Fibroblast of lung (primary cell): Measurements from ENCODE around the gene CASQ1. TPM values are rescaled to one million over a fixed set of nuclear protein-coding genes. Genes with fewer than 3 reads are reported as not detected.

Experiments used
- DNase-seq, 2 donors: peaks; one replicate each; pipeline versions ENCODE4 v3.0.0 to v3.0.0-alpha.2; 2010; ENCODE audit warnings: low read depth in 2 of 2
- H2AFZ ChIP-seq: 2 replicates; pipeline ENCODE4 v1.5.1; 2012; ENCODE audit warnings: low read length, control low read depth, inconsistent platforms
- H3K27ac ChIP-seq: 2 replicates; pipeline ENCODE4 v1.5.1; 2011; ENCODE audit warnings: low read length, control low read depth; ENCODE audit not compliant: insufficient read depth
- H3K27me3 ChIP-seq: 2 replicates; pipeline ENCODE4 v1.5.1; 2011; ENCODE audit warnings: mild to moderate bottlenecking, low read length; ENCODE audit not compliant: control insufficient read depth, insufficient read depth
- H3K36me3 ChIP-seq: 2 replicates; pipeline ENCODE4 v1.5.1; 2011; ENCODE audit warnings: low read length; ENCODE audit not compliant: control insufficient read depth, insufficient read depth
- H3K4me1 ChIP-seq: 2 replicates; pipeline ENCODE4 v1.5.1; 2011; ENCODE audit warnings: low read length; ENCODE audit not compliant: control insufficient read depth, insufficient read depth; ENCODE audit errors: extremely low read depth
- H3K4me2 ChIP-seq: 2 replicates; pipeline ENCODE4 v1.5.1; 2011; ENCODE audit warnings: low read length, control low read depth; ENCODE audit not compliant: insufficient read depth; ENCODE audit errors: extremely low read depth
- H3K4me3 ChIP-seq, 4 experiments: fragments of 200-600 bp in 1 of 4; sonication (generic) in 1 of 4; replicated peaks in 1 of 4; 2 replicates each; pipeline ENCODE4 v1.5.1; 2011 to 2016; ENCODE audit warnings: low read length in 4 of 4, low read depth in 3 of 4, mild to moderate bottlenecking in 3 of 4, control low read depth in 2 of 4, inconsistent platforms in 1 of 4, mixed read lengths in 1 of 4; ENCODE audit not compliant: insufficient read depth in 1 of 4; ENCODE audit errors: control extremely low read depth in 1 of 4
- H3K79me2 ChIP-seq: 2 replicates; pipeline ENCODE4 v1.5.1; 2012; ENCODE audit warnings: mild to moderate bottlenecking, low read length, inconsistent platforms; ENCODE audit not compliant: control insufficient read depth, insufficient read depth
- H3K9ac ChIP-seq: 2 replicates; pipeline ENCODE4 v1.5.1; 2011; ENCODE audit warnings: mild to moderate bottlenecking, low read length, control low read depth; ENCODE audit not compliant: insufficient read depth
- H3K9me3 ChIP-seq: 2 replicates; pipeline ENCODE4 v1.5.1; 2012; ENCODE audit warnings: low read depth, low read length; ENCODE audit not compliant: control insufficient read depth, insufficient read depth
- H4K20me1 ChIP-seq: 2 replicates; pipeline ENCODE4 v1.5.1; 2011; ENCODE audit warnings: low read length; ENCODE audit not compliant: control insufficient read depth, insufficient read depth; ENCODE audit errors: extremely low read depth
- CTCF ChIP-seq, 2 donors: IDR thresholded peaks in 1 of 2; conservative IDR thresholded peaks in 1 of 2; 1 replicate in 1 of 2; 2 replicates in 1 of 2; pipeline ENCODE4 v1.5.1; 2011 to 2012; ENCODE audit warnings: low read length in 2 of 2, control low read depth in 1 of 2, inconsistent platforms in 1 of 2, low read depth in 1 of 2, mild to moderate bottlenecking in 1 of 2
- EZH2 ChIP-seq: IDR thresholded peaks from 2 replicates; pipeline ENCODE4 v1.5.1; 2012; ENCODE audit warnings: low read length, control low read depth, mild to moderate bottlenecking; ENCODE audit errors: missing control alignments
- polyA plus RNA-seq, 2 donors: library from polyadenylated mRNA; depleted of rRNA in 1 of 2; stranded (reverse) in 1 of 2; unstranded in 1 of 2; fragments of >200 nt; gene quantifications; 2 replicates each; pipeline ENCODE4 v1.2.1, GENCODE V29; 2011 to 2012; ENCODE audit warnings: missing spikeins in 1 of 2
- total RNA-seq: library from RNA; depleted of rRNA; stranded (reverse); fragments of >200 nt; gene quantifications from 2 replicates; pipeline ENCODE4 v1.2.1, GENCODE V29; 2014

CASQ1 gene
- total and polyA plus RNA-seq, 2 donors (not counting 1 experiment from before 2014, with no cell fraction given): 0.15 to 0.17 TPM

GRCh38 chr1:160164121-160164520 is 26.3 kb upstream of the CASQ1 start:
- no peaks in the 10 kb centered on the region for H3K36me3 ChIP-seq
- H3K27me3 ChIP-seq: peaks cover 5% of the 10 kb centered on the region
- H3K4me3 ChIP-seq: no peak overlapping the region
- H3K4me1 ChIP-seq: no peaks in the 10 kb centered on the region
- H2AFZ ChIP-seq: no peak overlapping the region
- DNase-seq: no peak
- TF ChIP-seq EZH2: no peak
- TF ChIP-seq CTCF (conservative IDR thresholded peaks at IDR 0.05 in 1 of 2, IDR thresholded peaks at IDR 0.05 in 1 of 2; ENCODE audit: low read depth in 1 of 2, low read length in 2 of 2): no peak
- no peaks in the 10 kb centered on the region for H4K20me1 ChIP-seq
- H3K79me2 ChIP-seq: no peaks in the 10 kb centered on the region
- H3K9me3 ChIP-seq: no peaks in the 10 kb centered on the region
- H3K27ac ChIP-seq: no peak overlapping the region
- no peak overlapping the region for H3K9ac ChIP-seq
- no peak overlapping the region for H3K4me2 ChIP-seq

DNA sequence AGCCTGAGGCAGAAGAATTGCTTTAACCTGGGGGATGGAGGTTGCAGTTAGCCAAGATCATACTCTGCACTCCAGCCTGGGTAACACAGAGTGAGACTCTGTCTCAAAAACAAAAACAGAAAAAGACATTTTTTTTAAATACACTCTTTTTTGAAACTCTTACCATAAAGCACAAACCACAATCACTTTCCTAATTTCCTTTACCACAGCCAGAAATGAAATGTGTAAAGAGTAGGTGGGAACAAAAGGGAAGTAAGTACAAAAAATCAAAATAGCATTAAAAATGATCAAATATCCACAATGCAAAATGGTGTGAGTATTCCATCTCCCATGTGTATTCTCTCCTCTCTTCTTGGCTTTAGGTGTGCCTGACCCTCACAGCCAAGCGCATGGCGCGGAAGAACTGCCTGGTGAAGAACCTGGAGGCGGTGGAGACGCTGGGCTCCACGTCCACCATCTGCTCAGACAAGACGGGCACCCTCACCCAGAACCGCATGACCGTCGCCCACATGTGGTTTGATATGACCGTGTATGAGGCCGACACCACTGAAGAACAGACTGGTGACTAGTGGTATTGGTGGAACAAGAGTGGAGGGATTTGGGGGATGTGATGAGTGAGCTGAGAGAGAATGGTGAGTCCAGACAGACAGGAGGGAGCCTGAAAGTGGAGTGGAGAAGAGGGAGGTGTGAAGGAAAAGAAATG is 24.1 kb upstream of the CASQ1 start:
- no peak for DNase-seq
- Histone ChIP-seq H3K9ac (no peak overlapping the region), H2AFZ (no peak overlapping the region), H3K27me3 (peaks cover 2% of the 10 kb centered on the region), H3K79me2 (no peaks in the 10 kb centered on the region), H3K36me3 (no peaks in the 10 kb centered on the region), H3K9me3 (no peaks in the 10 kb centered on the region), H4K20me1 (no peaks in the 10 kb centered on the region), H3K4me1 (no peaks in the 10 kb centered on the region), H3K4me2 (no peak overlapping the region), H3K27ac (no peak overlapping the region), H3K4me3 (no peak overlapping the region)
- TF ChIP-seq CTCF (conservative IDR thresholded peaks at IDR 0.05 in 1 of 2, IDR thresholded peaks at IDR 0.05 in 1 of 2; ENCODE audit: low read depth in 1 of 2, low read length in 2 of 2): no peak
- no peak for TF ChIP-seq EZH2

GRCh38 chr1:160167056-160167455 is 23.3 kb upstream of the CASQ1 start:
- Histone ChIP-seq H3K9ac (no peak overlapping the region), H3K36me3 (no peaks in the 10 kb centered on the region), H4K20me1 (no peaks in the 10 kb centered on the region), H3K79me2 (no peaks in the 10 kb centered on the region), H3K4me1 (no peaks in the 10 kb centered on the region), H3K27me3 (peaks cover 2% of the 10 kb centered on the region), H3K4me3 (no peak overlapping the region), H3K4me2 (no peak overlapping the region), H3K9me3 (no peaks in the 10 kb centered on the region), H3K27ac (no peak overlapping the region), H2AFZ (no peak overlapping the region)
- DNase-seq: no peak
- TF ChIP-seq CTCF (conservative IDR thresholded peaks at IDR 0.05 in 1 of 2, IDR thresholded peaks at IDR 0.05 in 1 of 2; ENCODE audit: low read depth in 1 of 2, low read length in 2 of 2) (no peak), EZH2 (no peak)
